ENCODE results near the gene AHNAK.
"Not testable (repeated sequence)": the region's sequence is repeated elsewhere in the genome, so short reads cannot be mapped to it uniquely, and the experiment has no call there.

AHNAK gene

DNA sequence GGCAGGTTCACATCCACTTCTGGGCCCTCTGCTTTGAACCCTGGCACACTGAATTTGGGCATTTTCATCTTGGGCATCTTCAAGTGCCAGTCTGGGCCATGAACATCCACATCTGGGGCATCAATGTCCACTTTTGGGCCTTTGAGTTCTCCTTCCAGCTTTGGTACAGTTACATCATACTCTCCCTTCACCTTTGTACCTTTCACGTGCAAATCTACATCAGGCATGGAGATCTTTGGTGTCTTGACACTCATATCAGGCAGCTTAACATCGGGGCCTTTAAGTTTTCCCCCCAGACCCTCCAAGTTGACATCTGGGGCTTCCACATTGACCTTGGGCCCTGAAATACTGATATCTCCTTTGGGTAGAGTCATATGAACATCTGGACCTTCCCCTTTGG, 14.5 kb downstream of the AHNAK start:
- no peak for DNase-seq (ENCODE audit: low read depth, low spot score)

DNA sequence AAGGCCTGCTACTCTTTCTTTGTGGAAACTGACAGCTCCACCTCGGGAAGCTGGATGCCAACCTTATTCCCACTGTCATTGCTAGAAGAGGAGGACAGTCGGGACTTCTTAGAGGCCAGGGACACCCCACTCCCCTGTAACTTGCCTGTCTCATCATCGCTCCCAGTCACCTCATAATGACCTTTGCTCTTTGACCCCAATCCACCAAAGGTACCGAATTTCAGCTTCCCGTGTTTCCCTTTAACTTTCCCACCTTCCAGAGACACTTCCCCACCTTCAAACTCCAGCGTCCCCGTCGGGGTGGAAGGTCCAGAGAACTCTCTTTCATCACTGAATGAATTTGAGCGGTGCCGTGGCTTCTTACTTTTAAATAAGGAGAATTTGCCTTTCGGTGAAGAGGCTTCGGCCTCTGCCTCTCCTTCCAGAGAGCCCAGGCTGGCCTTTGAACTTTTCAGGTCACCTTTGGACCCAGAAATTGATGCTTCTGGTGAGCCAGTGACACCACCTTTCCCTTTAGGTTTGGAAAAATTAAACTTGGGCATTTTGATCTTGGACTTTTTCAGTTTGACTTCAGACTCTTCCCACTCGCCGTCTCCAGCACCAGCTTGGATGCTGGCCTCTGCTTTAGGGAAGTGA, 29.8 kb downstream of the AHNAK start:
- no peak for DNase-seq (ENCODE audit: low read depth, low spot score)

DNA sequence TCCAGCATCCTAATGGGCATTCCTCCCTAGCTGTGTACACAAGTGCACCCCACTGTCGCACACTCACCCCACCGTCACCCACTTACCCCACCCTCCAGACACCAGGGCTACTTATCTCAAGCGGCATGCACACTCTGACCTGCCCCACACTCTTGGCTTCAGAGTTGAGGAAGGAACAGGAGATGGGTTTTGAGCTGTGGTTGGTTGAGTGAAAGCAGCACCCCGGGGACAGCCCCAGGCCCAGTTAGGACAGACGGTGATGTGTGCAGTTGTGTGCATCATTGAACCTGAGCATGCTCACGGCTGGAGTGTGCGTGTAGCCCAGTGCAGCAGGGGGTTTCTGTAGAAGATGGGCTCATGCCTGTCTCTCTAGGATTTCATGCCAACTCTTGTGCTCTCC, 32.5 kb downstream of the AHNAK start:
- no peak for DNase-seq (ENCODE audit: low read depth, low spot score)

DNA sequence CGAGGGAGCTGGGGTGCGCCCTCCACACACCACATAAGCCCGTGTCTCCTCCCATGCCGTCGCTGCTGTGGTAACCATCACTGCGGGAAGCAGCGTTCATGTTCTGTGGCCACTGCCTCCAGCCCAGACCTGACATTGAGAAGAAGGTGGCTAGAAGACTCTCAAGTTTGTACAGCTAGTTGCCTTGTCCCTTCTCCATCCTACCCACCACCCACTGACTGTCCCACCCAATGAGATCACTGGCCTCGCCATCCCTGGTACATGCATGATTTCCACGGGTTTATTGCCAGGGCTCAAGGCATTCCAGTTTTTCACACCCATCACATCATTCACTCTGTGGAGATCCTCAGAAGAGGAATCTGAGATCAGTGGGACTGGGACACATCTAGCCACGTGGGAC, 33.0 kb downstream of the AHNAK start:
- no peak for DNase-seq (ENCODE audit: low read depth, low spot score)

DNA sequence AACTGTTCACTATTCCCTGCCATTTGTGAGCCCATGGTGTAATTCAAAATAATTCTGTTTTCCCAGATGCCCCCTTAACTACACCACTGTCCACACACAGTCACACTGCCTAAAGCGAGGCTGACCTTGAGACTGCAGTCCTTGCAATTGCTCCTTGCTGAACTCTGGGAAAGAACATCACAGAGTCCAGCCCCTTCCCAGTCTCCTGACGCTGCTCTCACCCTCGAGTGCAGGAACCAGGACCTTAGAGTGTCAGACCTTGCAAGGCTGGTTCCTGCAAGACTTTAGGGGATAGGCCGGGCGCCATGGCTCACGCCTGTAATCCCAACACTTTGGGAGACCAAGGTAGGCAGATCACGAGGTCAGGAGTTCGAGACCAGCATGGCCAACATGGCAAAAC, 33.6 kb downstream of the AHNAK start:
- DNase-seq (ENCODE audit: low read depth, low spot score), result no peak

DNA sequence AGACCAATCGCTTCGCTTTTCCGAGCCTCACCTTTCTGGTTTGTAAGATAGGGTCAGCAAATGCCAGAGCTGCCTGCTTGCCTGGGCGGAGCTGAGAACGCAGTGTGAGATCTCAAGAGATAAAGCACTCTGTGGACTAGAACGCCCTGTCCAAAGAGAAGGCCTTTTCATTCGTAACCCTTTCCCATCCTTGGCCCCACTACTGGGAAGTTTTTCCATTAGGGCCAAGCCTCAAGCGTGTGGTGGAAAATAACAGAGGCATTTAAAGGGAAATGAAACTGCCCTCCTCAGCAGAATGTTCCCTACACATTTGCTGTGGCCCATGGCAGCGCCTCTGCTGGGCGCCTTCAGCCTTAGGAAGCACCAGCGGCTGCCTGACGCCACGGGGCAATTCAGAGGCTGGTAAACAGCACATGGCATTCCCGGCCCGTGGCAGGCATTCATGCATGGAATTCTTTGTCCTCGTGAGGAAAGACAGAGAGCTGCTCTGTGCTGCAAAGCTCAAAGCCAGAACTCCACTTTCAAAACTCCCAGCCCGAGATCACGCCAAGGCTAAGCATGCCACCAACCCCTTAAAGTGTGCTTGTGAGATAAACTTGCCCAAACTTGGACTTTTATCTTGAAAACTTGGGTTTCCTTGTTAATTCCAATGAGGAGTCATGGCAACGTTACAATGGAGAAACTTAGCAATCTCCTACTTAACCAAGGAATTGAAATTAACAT, 38.1 kb downstream of the AHNAK start:
- no peak for DNase-seq (ENCODE audit: low read depth, low spot score)

DNA sequence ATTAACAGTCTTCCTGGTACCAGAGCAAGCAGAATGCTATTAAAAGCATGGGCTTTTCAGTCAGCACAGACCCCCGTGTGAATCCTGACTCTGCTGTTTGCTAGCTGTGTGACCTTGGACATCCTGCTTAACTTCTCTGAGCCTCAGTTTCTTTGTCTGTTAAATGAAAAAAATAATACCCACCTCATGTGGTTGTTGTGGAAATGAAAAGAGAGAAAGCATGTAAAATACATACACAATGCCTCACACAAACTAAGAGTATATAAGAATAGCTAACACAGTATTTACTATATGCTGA, 39.5 kb downstream of the AHNAK start:
- no peak for DNase-seq (ENCODE audit: low read depth, low spot score)

DNA sequence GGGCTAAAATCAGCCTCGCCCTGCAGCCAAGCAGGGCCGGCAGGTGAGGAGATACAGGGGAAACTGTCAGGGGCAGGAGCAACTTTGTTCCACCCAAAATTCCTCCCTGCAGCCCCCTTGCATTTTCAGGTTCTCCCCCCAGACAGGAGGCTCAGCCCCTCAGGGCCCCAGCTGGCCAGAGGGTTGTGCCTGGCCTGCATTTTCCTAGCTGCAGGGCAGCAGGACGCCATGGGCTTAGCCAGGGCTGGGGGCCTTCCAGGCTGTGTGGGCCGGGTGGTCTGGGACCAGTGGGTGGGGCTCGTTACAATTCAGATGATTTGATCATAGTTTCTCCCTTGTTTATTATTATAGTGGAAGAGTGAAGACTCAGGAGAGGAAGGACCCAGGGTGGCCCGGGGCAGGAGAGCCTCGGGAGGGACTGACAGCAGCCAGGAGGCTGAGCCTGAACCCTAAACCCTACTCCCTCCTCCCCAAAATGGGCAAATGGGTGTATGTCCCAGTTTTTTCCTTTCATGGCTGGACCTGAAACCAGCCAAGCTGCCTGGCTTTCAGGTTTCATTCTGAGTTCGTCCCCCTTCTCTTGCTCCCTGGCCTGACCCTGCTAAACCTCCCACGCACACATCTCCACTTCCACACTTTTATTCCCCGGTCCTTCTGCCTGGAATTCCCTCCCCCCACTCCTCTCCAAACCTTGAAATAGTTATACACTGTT, 40.0 kb downstream of the AHNAK start:
- DNase-seq (ENCODE audit: low read depth, low spot score), result no peak

DNA sequence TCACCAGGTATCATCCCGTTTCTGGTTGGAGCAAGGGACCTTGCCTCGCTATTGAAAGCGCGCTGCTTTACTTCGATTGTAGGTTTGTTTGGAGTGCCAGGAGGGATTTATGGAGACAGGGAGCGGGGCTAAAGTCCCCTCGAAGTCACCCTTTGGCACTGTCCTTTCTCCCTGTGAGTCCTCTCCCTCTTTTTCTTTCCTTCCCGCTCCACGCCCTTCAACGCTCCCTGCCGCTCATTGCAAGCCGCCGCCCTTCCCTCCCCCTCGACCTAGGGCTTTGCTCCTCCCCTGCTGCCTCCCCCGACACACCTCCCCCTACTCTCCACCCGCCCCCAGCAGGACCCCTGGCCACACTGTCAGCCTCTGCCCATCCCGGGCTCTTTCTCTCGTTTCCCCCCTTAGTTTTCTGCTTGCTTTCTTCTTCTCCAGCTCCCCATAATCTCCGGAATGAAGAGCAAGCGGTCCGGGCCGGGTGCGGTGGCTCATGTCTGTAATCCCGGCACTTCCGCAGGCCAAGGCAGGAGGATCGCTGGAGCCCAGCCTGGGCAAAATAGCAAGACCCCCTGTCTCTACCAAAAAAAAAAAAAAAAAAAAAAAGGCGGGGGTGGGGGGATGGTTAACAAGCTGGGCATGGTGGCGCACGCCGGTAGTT, 41.0 kb downstream of the AHNAK start:
- DNase-seq (ENCODE audit: low read depth, low spot score), result no peak

DNA sequence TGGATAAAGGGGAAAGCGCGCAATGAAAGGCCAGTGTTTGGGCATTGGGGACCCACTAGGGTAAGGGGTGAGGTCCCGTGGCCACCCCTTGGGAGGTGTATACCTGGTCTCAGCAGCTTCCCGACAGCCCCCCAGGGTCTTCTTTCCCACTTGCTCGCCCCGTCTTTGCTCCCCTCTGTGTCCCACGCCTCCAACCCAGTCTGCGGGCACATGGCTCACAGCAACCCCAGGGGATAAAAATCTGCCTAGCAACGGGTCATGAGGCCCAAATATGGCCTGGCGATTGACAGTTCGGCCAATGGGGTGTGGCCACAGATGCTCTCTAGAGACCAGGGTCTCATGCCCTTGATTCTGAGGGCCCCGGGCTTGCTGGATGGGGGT, 41.6 kb downstream of the AHNAK start:
- DNase-seq (ENCODE audit: low read depth, low spot score), result no peak

DNA sequence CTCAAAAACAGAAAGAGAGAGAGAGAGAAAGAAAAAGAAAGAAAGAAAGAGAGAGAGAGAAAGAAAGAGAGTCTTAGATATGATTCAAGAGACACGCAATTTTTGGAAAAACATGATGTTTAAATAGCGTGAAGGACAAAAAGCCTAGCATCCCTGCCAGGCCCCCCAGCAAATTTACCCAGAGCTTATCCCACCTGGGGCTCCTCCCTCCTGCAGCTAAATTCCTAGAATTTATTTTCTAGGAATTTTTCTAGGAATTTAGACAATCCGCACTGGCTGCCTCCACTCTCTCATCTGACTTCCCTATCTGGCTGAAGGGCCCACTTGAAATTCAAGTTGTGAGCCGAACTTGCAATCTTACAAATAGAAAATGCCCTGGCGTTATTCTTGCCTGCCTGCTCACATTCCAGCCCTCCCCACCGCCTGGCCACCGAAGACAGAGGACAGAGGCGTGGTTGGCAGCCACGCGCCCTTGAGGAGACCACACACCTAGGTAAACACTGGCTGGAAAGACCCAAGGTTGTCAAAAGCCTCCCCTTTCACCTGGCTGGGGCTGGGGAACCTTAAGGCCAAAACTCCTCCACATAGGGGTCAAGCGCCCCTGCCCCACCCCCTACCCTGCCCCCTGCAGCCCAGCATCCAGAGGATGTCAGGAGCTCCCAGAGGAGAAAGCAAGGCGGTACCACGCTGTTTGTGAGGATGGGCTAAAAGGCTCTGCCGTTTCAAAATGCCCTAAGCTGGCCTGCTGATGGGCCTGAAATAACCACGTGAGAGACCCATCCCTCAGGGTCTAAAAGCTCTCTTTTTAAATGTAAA, 42.2 kb downstream of the AHNAK start:
- DNase-seq (ENCODE audit: low read depth, low spot score), result no peak

DNA sequence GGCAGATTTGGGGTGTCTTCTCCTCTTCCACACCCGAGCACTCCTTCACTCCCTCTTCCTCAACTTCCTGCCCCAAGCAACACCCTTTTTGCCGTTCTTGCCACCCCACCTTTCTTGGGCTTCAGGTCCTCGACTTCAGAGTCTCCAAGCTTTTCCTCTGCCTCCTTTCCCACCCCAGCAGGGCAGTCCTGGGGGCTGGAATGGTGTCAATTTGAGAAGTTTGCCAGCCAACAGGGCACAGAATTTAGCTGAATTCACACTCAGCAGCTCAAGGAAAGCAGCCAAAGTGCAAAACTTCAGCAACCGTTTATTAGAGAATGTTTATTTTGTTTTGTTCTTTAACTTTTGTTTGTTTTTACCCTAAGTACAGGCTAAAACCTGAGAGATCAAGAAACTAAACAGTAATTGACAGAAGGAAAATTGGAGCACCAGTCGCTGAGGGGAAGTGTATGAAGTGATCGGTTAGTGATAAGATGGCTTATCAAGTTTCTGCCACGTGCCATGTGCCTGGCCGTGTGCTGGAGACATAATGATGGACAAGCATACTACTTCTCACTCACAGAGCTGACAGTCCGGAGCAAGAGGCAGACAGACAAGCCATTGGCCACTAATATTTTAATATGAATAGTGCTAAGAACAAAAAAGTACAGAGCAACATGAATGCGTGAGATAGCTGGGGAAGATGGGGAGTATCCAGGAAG, 44.4 kb downstream of the AHNAK start:
- no peak for DNase-seq (ENCODE audit: low read depth, low spot score)

DNA sequence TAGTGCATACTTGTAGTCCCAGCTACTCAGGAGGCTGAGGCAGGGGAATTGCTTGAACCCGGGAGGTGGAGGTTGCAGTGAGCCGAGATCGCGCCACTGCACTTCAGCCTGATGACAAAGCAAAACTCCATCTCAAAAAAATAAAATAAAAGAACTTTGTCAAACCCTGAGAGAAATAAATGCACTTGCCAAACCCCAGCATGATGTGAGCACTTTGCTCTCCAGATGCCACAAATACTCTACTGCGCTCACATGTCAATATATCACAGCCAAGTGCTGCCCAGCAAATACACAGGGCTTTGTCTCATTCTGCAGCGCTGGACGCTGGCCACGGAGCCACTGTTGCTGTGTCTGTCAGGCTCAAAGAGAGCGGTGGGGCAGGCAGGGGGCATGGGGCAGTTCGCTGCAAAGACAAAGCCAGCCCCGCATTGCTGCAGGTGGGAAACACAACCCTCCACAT, 45.1 kb downstream of the AHNAK start:
- DNase-seq (ENCODE audit: low read depth, low spot score), result no peak

DNA sequence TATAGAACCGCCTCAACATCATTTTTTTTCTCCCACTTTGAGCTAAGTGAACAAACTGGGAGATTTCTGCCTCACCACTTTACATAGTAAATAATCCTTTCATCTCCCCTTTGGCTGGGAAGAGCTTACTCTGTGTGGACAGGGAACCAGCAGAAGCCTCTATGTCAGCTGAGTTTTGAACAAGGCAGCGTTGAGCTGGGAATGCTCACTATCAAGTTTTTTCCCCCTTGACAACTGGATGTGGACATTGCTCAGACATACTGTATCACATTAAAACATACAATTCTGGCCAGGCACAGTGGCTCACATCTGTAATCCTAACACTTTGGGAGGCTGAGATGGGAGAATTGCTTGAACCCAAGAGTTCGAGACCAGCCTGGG, 46.0 kb downstream of the AHNAK start:
- DNase-seq (ENCODE audit: low read depth, low spot score), result no peak

DNA sequence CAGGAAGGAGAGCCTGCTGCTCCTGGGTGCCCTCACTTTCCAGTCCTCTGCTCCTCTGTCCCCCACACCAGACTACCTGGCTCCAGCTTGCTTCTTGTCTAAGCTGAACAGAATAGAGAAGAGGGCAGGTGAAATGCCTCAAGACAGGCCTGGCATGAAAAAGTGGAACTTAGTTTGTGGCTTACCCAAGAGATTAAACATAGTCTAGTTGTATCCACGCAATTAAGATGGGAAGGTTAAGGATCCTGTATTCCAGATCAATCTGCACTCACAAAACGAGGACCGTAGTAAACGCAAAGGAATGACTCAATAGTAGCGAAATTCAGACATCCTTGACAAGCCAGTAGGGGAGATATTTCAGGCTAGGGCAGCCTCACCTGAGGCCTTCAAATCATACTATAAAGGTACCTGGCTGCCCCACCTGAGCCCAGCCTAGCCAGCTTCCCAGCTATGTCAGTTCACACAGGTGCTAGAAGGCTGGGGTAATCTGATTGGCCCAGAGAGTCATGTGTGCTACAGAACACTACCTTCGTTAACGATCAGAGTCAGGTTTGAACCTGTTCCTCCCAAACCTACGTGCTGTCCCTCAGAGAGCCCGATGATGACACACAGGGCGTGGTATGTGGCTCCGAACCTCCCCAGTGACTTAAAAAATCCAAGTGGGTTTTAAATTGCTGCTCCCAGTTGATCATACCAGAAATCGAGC, 46.5 kb downstream of the AHNAK start:
- no peak for DNase-seq (ENCODE audit: low read depth, low spot score)

DNA sequence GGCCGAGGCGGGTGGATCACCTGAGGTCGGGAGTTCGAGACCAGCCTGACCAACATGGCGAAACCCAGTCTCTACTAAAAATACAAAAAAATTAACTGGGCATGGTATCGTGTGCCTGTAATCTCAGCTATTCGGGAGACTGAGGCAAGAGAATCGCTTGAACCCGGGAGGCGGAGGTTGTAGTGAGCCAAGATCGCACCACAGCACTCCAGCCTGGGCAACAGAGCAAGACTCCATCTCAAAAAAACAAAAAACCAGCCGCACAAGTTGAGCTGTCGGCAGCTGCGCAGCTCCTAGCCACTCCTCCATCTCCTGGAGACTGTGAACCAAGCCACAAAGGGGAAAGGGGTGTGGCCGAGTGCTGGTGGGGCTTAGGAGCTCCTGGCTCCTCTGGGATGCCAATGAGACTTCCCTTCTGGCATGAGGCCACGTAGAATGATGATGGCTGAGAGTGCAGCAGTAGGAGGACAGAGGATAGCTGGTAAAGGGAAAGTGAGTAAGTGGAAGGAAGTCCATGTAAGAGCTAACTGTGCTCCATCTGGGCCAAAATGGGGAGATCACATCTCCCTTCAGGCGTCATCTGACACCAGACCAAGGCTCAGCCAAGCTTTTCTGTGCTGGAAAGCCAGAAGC, 47.2 kb downstream of the AHNAK start:
- not testable (repeated sequence) for DNase-seq (ENCODE audit: low read depth, low spot score)

DNA sequence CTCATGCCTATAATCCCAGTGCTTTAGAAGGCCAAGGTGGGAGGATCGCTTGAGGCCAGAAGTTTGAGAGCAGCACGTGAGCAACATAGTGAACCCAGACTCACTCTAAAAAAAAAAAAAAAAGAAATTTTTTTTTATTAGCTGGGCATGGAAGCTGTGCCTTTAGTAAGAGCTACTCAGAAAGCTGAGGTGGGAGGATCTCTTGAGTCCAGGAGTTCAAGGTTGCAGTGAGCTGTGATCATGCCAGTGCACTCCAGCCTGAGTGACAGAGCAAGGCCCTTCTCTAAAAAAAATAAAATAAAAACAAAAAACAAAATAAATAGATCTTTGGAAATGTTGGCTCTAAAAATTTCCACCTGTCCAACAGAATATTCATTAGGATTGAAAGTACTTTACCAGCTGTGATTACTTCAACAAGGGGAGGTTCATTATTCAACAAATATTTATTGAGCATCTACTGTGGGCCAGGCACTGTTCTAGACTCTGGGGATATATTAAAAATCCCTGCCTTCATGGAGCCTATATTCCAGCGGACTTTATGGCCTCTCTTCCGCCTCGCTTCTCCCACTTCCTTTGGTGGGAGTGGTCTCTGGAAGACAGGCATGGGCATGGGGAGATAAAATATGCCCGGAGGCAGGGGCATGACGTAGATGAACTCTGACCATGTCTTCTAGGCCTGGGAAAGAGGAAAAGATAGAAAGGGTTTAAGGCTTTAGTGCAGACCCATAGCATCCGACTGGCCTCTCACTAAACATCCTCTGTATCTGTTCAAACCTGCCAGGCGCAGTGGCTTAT, 47.9 kb downstream of the AHNAK start:
- DNase-seq (ENCODE audit: low read depth, low spot score), result no peak

DNA sequence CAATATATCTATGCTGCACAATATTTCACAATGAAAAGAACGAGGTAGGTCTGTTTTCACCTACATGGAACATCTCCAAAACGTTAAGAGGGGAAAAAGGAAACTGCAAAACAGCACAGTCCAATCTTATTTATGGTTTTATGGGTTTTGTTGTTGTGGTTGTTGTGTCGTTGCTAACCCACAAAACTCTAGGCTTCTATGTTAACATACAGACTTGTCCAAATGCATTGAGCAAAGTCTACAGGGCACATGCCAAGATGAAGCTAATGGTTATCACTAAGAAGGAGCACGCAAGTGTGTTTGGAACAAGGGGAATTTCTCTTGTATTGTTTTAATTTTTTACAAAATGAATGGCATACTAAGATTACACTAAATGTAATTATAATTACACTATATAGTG, 48.6 kb downstream of the AHNAK start:
- DNase-seq (ENCODE audit: low read depth, low spot score), result no peak

DNA sequence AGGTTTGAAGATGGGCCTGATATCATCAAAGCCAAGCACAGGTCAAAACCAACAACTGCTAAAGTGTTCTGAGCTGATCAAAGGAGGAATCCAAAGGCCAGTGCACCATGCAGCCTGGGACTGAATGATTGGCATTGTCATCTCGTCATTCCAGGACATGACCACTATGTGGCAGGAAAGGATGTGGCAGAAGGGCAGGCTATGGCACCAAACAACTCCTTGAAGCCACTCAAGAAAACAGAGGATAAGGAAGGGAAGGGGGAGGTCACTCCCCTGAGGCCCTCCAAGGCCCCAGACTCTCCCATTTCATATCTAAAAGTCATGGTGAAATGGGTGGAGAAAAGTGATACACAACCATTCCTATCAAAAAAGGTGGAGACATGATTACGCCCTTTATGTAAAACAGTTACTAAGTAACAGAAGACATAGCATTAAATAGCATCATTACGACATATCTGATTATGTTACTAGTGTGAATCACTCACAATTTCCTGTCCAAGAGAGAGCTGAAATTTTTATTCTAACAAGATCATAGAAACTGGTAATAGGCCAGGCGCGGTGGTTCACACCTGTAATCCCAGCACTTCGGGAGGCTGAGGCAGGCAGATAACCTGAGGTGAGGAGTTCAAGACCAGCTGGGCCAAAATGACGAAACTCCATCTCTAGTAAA, 49.3 kb downstream of the AHNAK start:
- DNase-seq (ENCODE audit: low read depth, low spot score), result no peak

All from activated CD4-positive, CD25-positive, alpha-beta regulatory T cell treated with anti-CD3 and anti-CD28 coated beads, Interleukin-2, amount 50 U/mL, for 16 hours (primary cell).